Measurements from ENCODE around the gene PLCB1.
"Not testable (repeated sequence)": the region's sequence is repeated elsewhere in the genome, so short reads cannot be mapped to it uniquely, and the experiment has no call there.

PLCB1 gene

GRCh38 chr20:8331740-8332412 lies 199.8 kb downstream of the PLCB1 start:
- no peak for FAIRE-seq

GRCh38 chr20:8334641-8335040 lies 202.6 kb downstream of the PLCB1 start:
- FAIRE-seq (no peak), DNase-seq (ENCODE audit: low spot score) (no peak)

More at GRCh38 chr20:8331740-8332412, 199.8 kb downstream of the PLCB1 start:
- no peak for DNase-seq (ENCODE audit: low spot score)

GRCh38 chr20:8335059-8335458 lies 203.0 kb downstream of the PLCB1 start:
- DNase-seq (ENCODE audit: low spot score) (no peak), FAIRE-seq (no peak)

GRCh38 chr20:8335495-8336195 lies 203.6 kb downstream of the PLCB1 start:
- DNase-seq (ENCODE audit: low spot score) = no peak
- no peak for FAIRE-seq

- FAIRE-seq = no peak
- DNase-seq (ENCODE audit: low spot score) = no peak
These were observed 207.3 kb downstream of the PLCB1 start for GRCh38 chr20:8339349-8339748.

GRCh38 chr20:8342391-8342790 lies 210.3 kb downstream of the PLCB1 start:
- no peak for DNase-seq (ENCODE audit: low spot score)
- FAIRE-seq = no peak

- DNase-seq (ENCODE audit: low spot score) (no peak), FAIRE-seq (no peak)
These were observed 212.0 kb downstream of the PLCB1 start for GRCh38 chr20:8344106-8344505.

- no peak for FAIRE-seq
These were observed 212.6 kb downstream of the PLCB1 start for GRCh38 chr20:8344631-8345030.

GRCh38 chr20:8346700-8347270 lies 214.7 kb downstream of the PLCB1 start:
- FAIRE-seq (no peak), DNase-seq (ENCODE audit: low spot score) (no peak)

More at GRCh38 chr20:8344631-8345030, 212.6 kb downstream of the PLCB1 start:
- no peak for DNase-seq (ENCODE audit: low spot score)

GRCh38 chr20:8350225-8350624 lies 218.2 kb downstream of the PLCB1 start:
- DNase-seq (ENCODE audit: low spot score); FAIRE-seq: not testable (repeated sequence)

- no peak for DNase-seq (ENCODE audit: low spot score)
- no peak for FAIRE-seq
These were observed 220.4 kb downstream of the PLCB1 start for GRCh38 chr20:8352486-8352885.

- FAIRE-seq (no peak), DNase-seq (ENCODE audit: low spot score) (no peak)
These were observed 221.4 kb downstream of the PLCB1 start for GRCh38 chr20:8353512-8353911.

- DNase-seq (ENCODE audit: low spot score) (no peak), FAIRE-seq (no peak)
These were observed 223.4 kb downstream of the PLCB1 start for GRCh38 chr20:8355453-8355852.

- DNase-seq (ENCODE audit: low spot score) (no peak), FAIRE-seq (no peak)
These were observed 224.7 kb downstream of the PLCB1 start for GRCh38 chr20:8356806-8357205.

- DNase-seq (ENCODE audit: low spot score) = no peak
- no peak for FAIRE-seq
These were observed 225.6 kb downstream of the PLCB1 start for GRCh38 chr20:8357703-8358102.

GRCh38 chr20:8360035-8360434 lies 228.0 kb downstream of the PLCB1 start:
- FAIRE-seq = no peak

GRCh38 chr20:8361006-8361652 lies 229.1 kb downstream of the PLCB1 start:
- DNase-seq (ENCODE audit: low spot score) (no peak), FAIRE-seq (no peak)

More at GRCh38 chr20:8360035-8360434, 228.0 kb downstream of the PLCB1 start:
- DNase-seq (ENCODE audit: low spot score) = no peak

GRCh38 chr20:8361779-8362178 lies 229.7 kb downstream of the PLCB1 start:
- no peak for DNase-seq (ENCODE audit: low spot score)
- no peak for FAIRE-seq

GRCh38 chr20:8362457-8362856 lies 230.4 kb downstream of the PLCB1 start:
- DNase-seq (ENCODE audit: low spot score) = no peak

GRCh38 chr20:8363970-8364733 lies 232.1 kb downstream of the PLCB1 start:
- FAIRE-seq (no peak), DNase-seq (ENCODE audit: low spot score) (no peak)

More at GRCh38 chr20:8362457-8362856, 230.4 kb downstream of the PLCB1 start:
- no peak for FAIRE-seq

- DNase-seq (ENCODE audit: low spot score) (no peak), FAIRE-seq (no peak)
These were observed 232.6 kb downstream of the PLCB1 start for GRCh38 chr20:8364734-8365078.

Measured in RCC 7860 (cell line).